SKM-1 (cell line): ENCODE data around the gene LIX1.
A peak's percentile ranks its signal among the peaks of the same experiment; 100 is the strongest.
"Not testable (repeated sequence)": the region's sequence is repeated elsewhere in the genome, so short reads cannot be mapped to it uniquely, and the experiment has no call there.

Source experiments
- DNase-seq: peaks from one replicate; lab custom pipeline; 2025; ENCODE audit not compliant: unreplicated experiment; lab: John Stamatoyannopoulos, UW

Gene LIX1

DNA sequence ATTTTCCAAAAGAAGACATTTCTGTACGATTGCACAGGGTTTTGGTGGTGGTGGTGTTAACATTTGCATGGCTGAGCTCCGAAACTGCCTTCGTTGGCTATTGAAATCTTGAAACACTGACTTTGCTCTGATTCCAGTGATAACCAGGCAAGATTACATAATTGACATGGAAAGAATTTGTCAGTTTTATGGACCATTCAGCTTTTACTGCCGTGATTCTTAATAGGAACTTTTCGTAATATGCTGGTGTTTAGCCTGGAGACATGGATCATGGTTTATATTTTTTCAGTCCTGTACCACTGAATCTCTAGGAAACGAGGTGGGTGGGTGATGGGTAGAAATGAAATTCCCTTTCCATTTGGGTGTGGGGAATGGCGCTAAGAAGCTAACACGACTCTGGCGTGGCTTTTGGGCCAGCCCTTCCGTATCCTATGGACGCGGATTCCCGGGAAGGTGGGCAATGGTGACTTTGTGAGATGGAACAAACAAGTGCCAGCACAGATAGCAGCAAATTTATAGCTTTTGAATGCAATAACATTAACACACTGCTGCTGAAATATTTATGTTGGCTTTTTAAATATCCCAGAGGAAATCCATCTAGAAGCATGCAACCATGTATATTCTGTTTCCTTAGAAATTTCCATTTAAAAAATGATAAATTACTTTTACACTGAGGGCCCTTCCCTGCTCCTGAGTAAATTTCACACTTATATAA lies 36.8 kb downstream of the LIX1 start:
- no peak for DNase-seq

DNA sequence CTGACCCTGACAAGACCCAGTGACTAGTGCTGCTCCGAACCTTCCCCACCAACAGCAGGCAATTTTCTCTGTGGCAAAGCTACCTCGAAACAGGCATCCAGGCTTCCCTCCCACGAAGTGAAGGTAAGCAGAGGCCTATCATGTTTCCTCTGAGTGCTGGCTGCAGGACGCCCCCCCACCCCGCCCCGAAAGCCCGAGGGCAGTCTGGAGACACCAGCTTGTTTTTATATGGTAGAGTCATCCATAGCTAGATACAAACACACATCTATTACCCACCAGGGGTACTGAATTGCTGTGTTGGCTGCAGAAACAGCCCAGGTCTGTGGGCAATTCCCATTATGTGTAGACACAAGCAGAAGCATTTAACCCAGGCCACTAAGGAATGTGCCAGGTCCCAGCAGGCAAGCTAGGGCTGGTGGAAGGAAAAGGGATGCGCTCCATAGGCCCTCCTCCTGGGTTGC lies 40.4 kb downstream of the LIX1 start:
- no peak for DNase-seq

DNA sequence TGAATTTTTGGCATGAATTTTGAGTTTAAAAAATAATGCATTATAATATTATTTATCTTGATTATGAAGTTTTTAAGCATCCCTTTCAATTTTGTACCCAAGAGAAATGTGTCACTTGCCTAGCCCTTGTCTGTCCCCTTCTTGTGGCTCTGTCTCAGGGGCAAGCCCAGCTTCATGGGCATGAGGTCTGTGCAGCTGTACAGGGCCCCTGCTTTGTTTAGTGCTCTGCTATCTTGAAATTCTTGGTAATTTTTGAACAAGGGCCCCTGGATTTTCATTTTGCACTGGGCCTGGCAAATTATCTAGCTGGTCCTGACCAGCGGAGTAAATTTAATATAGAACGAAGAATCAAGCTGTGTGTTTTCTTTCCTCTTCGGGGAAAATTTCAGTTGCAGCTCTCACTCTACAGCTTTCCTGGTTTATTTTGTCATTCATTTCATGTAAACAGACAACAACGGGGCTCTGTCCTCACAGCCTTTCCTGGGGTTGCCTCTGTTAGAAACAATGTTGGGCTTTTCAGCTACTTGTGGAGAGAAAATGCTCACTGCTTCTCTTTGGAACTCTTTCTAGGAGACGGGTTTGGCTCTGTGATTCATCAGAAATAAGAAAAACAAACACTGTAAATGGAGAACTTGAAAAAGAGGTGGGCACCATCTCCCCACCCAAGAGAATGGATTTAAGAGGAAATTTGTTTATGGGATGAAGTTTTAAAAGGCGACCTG lies 41.1 kb downstream of the LIX1 start:
- DNase-seq: no peak

DNA sequence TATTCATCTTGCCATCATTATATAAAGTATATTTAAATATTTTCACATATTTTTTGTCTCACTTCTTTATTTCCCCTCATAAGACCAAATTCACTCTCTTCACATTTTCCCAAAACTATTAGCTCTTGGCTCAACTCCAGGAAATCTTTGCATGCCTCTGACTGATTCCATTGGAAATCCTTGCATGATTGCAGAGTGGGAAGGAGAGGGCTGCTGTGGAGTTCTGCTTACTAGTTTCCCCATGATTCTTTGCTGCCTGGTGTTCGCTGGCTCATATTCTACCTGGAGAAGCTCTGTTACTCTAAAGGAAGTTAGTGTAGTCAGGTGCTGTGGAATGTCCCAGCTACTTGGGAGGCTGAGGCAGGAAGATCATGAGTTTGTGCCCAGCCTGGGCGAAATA lies 41.9 kb downstream of the LIX1 start:
- no peak for DNase-seq

DNA sequence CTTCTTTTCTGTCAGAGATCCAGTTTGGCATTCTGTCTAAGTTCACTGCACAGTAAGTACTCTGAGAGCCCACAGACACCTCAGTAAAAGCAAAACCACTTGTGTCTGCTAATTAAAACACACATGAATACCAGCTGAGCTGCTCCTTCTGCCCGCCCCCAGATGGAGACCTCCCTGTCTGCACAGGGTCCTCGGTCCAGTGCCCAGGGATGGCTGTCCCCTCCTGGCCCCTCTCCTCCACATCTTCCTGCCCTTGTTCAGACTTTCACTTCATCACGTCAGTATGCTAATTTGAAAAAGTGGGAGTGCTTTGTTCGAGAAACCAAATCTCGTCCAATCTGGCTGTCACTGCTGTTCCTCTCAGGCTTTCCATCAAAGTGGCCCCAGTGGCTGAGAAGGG lies 43.5 kb downstream of the LIX1 start:
- DNase-seq: no peak

DNA sequence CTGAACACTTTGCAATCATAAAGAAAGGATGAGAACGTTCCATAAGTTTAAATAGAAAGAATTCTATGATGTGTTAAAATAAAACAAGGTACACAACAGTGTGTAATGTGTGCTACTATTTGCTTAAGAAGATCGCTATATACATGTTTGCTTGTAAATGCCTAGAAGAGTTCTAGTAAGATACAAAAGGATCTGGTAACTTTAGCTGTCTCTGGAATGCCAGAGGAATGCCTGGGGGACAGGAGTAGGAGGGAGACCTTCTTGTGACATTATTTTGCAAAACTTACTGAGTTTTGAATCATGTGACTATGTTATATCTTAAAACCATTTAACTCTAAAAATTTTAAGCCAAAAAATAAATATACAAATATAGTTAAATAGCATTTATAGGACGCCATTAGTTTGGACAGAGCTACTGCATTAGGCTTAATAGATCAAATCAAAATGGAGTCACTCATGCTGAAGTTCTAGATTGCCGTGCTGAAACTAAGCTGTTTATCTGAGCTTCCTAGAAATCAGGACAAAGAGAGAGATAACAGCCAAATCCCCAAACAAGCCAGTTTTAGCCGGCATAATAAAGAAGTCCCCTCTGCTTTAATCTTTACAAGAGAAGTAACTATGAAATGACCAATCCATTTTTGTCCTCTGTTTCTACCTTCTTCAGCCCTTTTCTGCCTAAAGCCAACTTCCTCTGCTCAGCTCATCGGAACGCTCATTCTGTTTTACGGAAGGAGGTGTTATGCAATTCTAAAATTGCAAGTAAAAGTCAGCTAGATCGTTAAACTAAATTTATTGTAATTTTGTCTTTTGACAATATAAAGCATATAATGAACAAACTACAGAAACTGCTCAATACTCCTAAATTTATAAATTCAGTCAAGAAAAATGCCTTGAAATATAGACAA lies 44.8 kb downstream of the LIX1 start:
- DNase-seq: peak; percentile 41

DNA sequence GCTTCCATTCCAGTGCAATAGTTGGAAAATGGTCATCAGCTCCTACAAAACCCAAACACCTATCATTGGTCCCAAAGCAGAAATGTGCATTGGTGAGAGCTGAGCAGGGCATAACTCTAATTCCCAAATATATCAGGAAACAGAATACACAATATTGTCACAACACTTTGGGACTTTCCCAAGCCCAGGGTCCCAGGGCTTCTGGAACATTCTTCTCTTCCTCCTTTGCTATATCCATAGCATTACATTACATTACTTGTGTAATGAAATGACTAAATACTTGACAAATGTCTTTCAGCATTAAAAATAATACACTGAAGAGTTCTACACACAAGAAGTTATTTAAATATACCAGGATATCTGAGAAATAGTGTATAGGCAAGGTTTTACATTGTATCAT lies 45.6 kb downstream of the LIX1 start:
- DNase-seq: no peak

DNA sequence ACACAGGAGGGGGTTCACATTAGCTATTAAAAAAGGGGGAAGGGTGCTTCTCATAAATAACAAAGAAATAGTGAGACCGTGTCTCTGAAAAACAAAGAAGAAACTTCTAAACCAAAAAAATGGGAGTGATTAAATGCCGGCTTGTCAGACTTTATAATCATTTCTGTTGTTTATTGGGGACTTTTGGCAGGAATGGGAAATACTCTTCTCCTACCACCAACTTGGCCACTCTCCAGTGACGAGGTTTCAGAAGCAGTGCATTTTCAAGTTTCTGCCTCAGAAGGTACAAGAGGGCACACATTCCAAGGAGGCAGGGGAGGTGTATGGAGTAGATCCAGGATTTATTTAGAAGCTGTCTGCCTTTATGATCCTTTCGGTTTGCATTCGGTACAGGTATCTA lies 46.2 kb downstream of the LIX1 start:
- DNase-seq: no peak

DNA sequence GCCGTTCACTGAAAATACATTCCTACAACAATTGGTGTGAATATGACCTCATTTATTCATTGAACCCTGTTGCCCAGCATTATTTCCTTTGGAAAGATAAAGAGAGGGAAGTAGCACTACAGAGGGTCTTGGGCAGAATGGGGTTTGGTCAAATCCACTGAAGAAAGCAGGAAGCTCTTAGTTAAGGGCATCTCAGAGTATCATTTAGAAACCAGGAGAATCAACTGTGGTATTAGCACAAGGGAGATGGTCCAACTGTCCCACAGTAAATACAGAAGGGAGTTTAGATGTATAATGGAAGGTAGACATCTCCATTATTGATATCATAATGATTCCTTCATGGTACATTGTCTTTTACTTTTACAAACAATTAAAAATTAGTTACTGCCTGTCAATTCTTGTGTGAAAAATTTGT lies 47.1 kb downstream of the LIX1 start:
- no peak for DNase-seq

DNA sequence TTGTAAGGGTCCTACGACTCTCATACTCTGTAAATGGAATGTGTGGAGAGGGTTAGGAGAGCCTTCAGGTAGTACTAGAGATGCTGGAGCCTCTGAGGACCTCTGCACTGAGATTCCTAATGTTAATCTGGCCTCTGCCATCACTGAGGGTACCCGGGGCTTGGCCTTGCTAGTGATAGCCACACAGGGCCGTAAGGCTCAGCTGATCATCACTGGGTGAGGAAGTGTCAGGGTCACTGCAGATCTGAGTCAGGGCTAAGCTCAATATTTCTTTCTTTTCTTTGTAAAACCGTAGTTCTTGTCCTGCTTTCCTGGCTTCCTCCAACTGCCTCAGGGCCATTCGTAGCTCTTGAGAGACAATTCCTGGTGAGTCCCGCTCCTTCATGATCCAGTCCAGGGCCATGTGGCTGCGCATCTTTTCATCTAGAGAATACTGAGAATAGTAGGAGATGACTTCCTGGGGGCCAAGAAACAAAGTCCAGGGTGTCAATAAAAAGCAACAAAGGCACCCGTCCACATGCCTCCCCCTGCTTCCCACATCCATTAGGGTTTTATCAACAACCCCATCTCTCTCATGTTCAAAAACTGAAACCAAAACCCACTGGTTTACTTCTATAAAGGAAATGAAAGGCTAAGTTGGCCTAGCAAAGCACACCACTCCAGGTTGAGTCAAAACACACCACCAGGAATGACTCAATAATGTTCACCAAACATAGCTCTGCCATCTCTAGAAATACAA lies 47.7 kb downstream of the LIX1 start:
- DNase-seq: no peak

DNA sequence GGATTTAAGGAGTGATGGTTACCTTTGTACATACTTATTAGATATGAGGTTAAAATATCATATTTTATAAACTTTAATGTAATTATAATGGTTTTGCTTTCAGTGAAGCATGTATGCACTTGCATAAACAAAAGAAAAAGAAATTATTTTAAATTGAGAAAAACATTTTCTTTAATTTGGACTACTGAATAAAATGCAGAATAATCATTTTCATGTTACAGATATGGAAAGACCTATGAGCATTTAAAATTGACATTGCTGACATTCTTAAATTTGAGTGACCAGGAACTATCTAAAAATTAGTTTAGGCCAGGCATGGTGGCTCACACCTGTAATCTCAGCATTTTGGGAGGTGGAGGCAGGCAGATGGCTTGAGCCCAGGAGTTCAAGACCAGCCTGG lies 49.2 kb downstream of the LIX1 start:
- DNase-seq: no peak

DNA sequence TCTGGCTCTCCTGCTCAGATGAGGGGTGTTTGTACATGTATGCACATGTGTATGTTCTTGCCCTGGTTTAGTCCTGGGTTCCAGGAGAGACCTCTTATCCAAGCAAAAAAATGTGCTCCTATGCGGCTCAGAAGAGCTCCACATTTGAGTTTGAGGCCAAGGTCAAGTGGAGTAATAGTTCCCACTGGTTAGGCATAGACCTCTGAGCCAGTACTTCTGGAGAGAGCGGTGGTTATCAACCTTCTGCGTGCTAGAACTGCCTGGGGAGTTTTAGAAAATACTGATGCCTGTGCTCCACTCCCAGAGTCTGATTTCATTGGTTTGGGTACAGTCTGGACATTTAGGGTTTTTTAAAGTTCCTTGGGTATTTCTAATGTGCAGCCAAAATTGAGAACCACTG lies 51.5 kb downstream of the LIX1 start:
- DNase-seq: no peak

DNA sequence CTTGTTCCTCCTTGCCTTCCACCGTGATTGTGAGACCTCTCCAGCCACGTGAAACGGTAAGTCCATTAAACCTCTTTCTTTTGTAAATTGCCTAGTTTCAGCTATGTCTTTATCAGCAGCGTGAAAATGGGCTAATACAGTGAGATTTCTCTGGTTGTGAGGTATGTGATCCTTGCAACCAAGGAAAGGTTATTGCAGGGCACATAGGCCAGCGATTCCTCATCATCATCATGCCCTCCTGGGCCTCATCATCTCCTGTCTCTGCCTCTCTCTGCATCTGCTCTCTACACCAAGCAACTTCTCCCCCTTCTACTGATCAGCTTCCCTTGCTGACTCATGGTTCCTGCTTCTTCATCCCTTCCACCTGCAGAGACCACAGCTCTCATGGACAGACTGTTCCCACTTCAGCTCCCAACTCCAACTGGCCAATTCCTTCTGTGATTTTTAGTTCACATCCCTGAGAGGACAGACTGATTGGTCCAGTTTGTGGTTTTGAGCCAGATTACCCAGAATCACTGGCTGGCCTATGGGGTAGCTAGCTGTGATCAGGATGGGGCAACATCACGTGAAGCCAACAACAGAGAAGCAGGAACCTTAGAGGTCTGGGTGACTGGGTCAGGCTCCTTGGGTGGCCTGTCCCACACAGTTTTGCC lies 53.1 kb downstream of the LIX1 start:
- no peak for DNase-seq

DNA sequence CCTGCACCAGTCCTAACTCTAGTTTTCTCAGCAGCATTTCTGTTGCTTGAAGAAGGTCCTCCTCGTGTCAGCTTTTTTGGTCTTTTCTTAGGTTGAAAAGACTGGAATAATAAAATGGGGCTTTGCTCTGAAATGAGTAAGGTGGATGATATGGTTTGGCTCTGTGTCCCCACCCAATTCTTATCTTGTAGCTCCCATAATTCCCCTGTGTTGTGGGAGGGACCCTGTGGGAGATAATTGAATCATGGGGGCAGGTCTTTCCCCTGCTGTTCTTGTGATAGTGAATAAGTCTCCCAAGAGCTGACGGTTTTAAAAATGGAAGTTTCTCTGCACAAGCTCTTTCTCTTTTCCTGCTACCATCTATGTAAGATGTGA lies 53.6 kb downstream of the LIX1 start:
- no peak for DNase-seq

DNA sequence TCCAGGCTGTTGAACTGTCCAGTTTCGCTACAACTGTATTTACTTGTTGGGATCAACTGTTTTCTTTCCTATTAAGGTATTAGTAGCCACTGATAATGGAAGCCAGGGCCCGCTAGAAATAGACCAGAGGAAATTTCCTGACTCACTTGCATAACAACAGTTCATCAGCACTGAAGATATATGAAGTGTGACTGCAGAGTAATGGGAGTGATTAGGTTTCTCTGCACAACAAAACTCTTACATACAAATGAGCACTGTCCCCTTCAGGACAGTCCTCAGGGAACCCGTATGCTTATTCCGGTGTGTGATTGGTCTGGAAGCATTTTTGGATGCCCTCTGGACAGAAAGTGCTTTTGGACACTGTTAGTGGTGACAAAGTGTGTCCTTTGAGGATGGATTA lies 55.3 kb downstream of the LIX1 start:
- no peak for DNase-seq

DNA sequence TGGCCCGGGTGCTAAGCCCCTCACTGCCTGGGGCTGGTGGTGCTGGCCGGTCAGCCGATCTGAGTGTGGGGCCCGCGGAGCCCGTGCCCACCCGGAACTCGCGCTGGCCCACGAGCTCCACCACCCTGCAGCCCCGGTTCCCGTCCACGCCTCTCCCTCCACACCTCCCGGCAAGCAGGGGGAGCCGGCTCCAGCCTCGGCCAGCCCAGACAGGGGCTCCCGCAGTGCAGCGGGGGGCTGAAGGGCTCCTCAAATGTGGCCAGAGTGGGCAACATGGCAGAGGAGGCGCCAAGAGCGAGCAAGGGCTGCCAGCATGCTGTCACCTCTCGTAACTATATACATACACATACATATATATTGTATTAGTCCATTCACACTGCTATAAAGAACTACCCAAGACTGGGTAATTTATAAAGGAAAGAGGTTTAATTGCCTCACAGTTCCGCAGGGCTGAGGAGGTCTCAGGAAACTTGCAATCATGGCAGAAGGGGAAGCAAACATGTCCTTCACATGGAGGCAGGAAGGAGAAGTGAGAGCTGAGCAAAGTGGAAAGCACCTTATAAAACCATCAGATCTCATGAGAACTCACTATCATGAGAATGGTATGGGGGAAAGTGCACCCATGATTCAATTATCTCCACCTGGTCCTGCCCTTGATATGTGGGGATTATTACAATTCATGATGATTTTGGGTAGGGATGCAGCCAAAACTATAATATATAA lies 56.8 kb downstream of the LIX1 start:
- no peak for DNase-seq

DNA sequence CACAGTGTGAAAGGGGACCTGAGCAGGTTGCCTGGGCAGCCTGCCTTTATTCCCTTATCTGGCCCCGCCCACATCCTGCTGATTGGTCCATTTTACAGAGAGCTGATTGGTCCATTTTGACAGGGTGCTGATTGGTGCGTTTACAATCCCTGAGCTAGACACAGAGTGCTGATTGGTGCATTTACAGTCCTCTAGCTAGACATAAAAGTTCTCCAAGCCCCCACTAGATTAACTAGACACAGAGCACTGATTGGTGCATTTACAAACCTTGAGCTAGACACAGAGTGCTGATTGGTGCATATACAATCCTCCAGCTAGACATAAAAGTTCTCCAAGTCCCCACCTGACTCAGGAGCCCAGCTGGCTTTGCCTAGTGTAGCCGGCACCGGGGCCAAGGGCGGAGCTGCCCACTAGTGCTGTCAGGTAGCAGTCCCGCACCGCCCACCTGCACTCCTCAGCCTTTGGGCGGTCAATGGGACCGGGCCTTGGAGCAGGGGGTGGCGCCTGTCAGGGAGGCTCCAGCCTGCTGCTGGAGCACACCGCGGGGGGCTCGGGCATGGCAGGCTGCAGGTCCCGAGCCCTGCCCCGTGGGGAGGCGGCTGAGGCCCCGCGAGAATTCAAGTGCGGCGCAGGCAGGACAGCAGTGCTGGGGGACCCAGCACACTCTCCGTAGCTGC lies 57.5 kb downstream of the LIX1 start:
- not testable (repeated sequence) for DNase-seq

DNA sequence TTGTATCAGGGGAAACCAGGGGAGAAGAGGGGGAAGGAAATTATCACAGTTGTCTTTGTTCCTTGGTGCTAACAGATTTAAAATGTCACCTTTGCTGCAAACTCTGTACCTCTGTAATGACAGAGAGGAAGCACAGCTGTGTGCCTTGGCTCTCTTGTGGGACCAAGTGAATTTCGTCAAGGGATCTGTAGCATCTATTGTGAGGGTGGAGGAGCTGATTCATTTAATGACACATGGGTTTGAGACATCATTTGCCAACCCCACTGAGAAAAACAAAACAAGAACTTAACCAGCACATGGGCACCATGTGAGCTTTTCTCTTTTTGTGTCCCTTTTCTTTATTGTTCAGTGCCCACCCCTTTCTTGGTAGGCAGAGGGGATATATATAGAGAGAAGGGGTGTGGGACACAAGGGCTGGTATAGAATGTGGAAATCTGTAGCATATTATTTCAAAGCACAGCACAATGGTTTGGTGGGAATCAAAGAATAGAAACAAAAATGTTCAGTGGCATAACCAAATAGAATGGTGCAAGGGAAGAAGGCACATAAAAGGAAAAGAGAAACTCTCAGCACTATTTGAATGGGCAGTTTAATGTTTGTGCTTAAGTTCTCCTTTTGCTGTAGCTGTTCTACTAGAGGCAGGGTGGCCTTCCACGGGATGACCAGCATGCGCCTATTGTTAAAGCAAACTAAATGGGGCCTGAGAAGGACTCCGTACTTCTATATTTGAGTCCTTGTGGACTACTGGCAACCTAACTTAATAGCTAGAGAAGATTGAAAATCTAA lies 63.3 kb downstream of the LIX1 start:
- DNase-seq: peak; percentile 6

DNA sequence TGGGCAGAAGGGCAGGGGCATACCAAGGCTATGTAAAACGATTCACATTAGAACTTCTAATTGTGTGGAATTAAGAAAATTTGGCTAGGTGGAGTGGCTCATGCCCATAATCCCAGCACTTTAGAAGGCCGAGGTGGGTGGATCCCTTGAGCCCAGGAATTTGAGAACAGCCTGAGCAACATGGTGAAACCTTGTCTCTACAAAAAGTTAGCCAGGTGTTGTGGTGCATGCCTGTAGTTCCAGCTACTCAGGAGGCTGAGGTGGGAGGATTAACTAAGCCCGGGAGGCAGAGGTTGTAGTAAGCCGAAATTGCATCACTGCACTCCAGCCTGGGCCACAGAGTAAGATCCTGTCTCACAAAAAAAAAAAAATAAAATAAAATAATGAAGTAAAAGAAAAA lies 65.2 kb downstream of the LIX1 start:
- no peak for DNase-seq
